H9 (cell line): ENCODE results near the gene VWA8. TPM values are rescaled to one million over a fixed set of nuclear protein-coding genes. Genes with fewer than 3 reads are reported as not detected.

ENCODE experiments used
- DNase-seq: peaks from one replicate; pipeline ENCODE4 v3.0.0-alpha.2; 2017
- H2AFZ ChIP-seq: one replicate; pipeline ENCODE4 v1.6.1; 2013; ENCODE audit warnings: mild to moderate bottlenecking, low read length, control low read depth, moderate library complexity
- H2AK5ac ChIP-seq: 2 replicates; pipeline ENCODE4 v1.6.1; 2013; ENCODE audit warnings: low read length, control low read depth, mixed read lengths; ENCODE audit not compliant: insufficient read length
- H2BK120ac ChIP-seq: one replicate; pipeline ENCODE4 v1.6.1; 2013; ENCODE audit warnings: low read depth, mild to moderate bottlenecking, low read length, control low read depth, inconsistent platforms; ENCODE audit not compliant: poor library complexity, severe bottlenecking
- H2BK12ac ChIP-seq: 2 replicates; pipeline ENCODE4 v1.6.1; 2013; ENCODE audit warnings: low read length, control low read depth, mixed read lengths, low read depth; ENCODE audit not compliant: insufficient read length
- H2BK15ac ChIP-seq: 2 replicates; pipeline ENCODE4 v1.6.1; 2013; ENCODE audit warnings: low read depth, low read length, control low read depth
- H2BK20ac ChIP-seq: one replicate; pipeline ENCODE4 v1.6.1; 2013; ENCODE audit warnings: low read depth, mild to moderate bottlenecking, low read length, control low read depth, inconsistent platforms; ENCODE audit not compliant: poor library complexity, severe bottlenecking
- H2BK5ac ChIP-seq: 2 replicates; pipeline ENCODE4 v1.6.1; 2013; ENCODE audit warnings: low read length, control low read depth, mixed read lengths; ENCODE audit not compliant: insufficient read length
- H3K14ac ChIP-seq: 2 replicates; pipeline ENCODE4 v1.6.1; 2013; ENCODE audit warnings: low read length, control low read depth; ENCODE audit not compliant: insufficient read depth
- H3K18ac ChIP-seq: 2 replicates; pipeline ENCODE4 v1.6.1; 2013; ENCODE audit warnings: low read depth, mild to moderate bottlenecking, mixed read lengths, low read length, control low read depth; ENCODE audit not compliant: insufficient read length
- H3K23ac ChIP-seq: 2 replicates; pipeline ENCODE4 v1.6.1; 2013; ENCODE audit warnings: low read length, control low read depth, mixed read lengths, low read depth; ENCODE audit not compliant: insufficient read length
- H3K23me2 ChIP-seq: 2 replicates; pipeline ENCODE4 v1.6.1; 2013; ENCODE audit warnings: low read depth, mild to moderate bottlenecking, mixed read lengths, low read length, control low read depth; ENCODE audit not compliant: insufficient read length, poor library complexity, severe bottlenecking
- H3K27ac ChIP-seq: 2 replicates; pipeline ENCODE4 v1.5.1; 2013; ENCODE audit warnings: low read length, control low read depth, mixed read lengths, low read depth; ENCODE audit not compliant: insufficient read length
- H3K27me3 ChIP-seq: 2 replicates; pipeline ENCODE4 v1.6.1; 2013; ENCODE audit warnings: low read length, control low read depth, inconsistent platforms; ENCODE audit not compliant: insufficient read depth
- H3K4ac ChIP-seq: 2 replicates; pipeline ENCODE4 v1.6.1; 2013; ENCODE audit warnings: low read depth, mild to moderate bottlenecking, control low read depth, inconsistent platforms, low read length, moderate library complexity
- H3K4me1 ChIP-seq: 2 replicates; pipeline ENCODE4 v1.6.1; 2013; ENCODE audit warnings: low read length, control low read depth, inconsistent platforms; ENCODE audit not compliant: insufficient read depth
- H3K4me2 ChIP-seq: 2 replicates; pipeline ENCODE4 v1.6.1; 2013; ENCODE audit warnings: low read length, control low read depth, mixed read lengths; ENCODE audit not compliant: insufficient read length, insufficient read depth
- H3K56ac ChIP-seq: 2 replicates; pipeline ENCODE4 v1.6.1; 2013; ENCODE audit warnings: low read depth, mild to moderate bottlenecking, mixed read lengths, low read length, control low read depth; ENCODE audit not compliant: insufficient read length
- H3K79me1 ChIP-seq: 2 replicates; pipeline ENCODE4 v1.6.1; 2013; ENCODE audit warnings: low read depth, mild to moderate bottlenecking, moderate library complexity, low read length, control low read depth, inconsistent platforms; ENCODE audit not compliant: insufficient read depth, poor library complexity, severe bottlenecking
- H3K79me2 ChIP-seq: 2 replicates; pipeline ENCODE4 v1.6.1; 2013; ENCODE audit warnings: low read length, control low read depth, inconsistent platforms; ENCODE audit not compliant: insufficient read depth
- H3K9ac ChIP-seq: 2 replicates; pipeline ENCODE4 v1.6.1; 2013; ENCODE audit warnings: low read length, control low read depth, mixed read lengths; ENCODE audit not compliant: insufficient read length; ENCODE audit errors: extremely low read depth
- H3K9me3 ChIP-seq: one replicate; pipeline ENCODE4 v1.6.1; 2013; ENCODE audit warnings: low read depth, low read length, inconsistent platforms; ENCODE audit not compliant: control insufficient read depth
- H3T11ph ChIP-seq: one replicate; pipeline ENCODE4 v1.6.1; 2013; ENCODE audit warnings: mild to moderate bottlenecking, low read length, control low read depth, inconsistent platforms
- H4K20me1 ChIP-seq: one replicate; pipeline ENCODE4 v1.6.1; 2013; ENCODE audit not compliant: control insufficient read depth, insufficient read length, insufficient read depth
- H4K5ac ChIP-seq: 2 replicates; pipeline ENCODE4 v1.6.1; 2013; ENCODE audit warnings: low read depth, mild to moderate bottlenecking, mixed read lengths, low read length, control low read depth; ENCODE audit not compliant: insufficient read length
- H4K8ac ChIP-seq: replicated peaks from 2 replicates; pipeline ENCODE4 v1.6.1; 2013; ENCODE audit warnings: low read length, control low read depth, mixed read lengths, low read depth; ENCODE audit not compliant: insufficient read length
- H4K91ac ChIP-seq: 2 replicates; pipeline ENCODE4 v1.6.1; 2013; ENCODE audit warnings: low read depth, mild to moderate bottlenecking, moderate library complexity, mixed read lengths, low read length, control low read depth; ENCODE audit not compliant: insufficient read length
- H3K27ac Mint-ChIP-seq, 3 experiments: 2 replicates in 2 of 3; 3 replicates in 1 of 3; pipeline ENCODE4 v1.8.0; 2020 to 2021; ENCODE audit warnings: mixed read lengths in 3 of 3, mild to moderate bottlenecking in 1 of 3, moderate library complexity in 1 of 3
- H3K27me3 Mint-ChIP-seq: 2 replicates; pipeline ENCODE4 v1.8.0; 2021; ENCODE audit warnings: low read depth, mild to moderate bottlenecking, moderate library complexity, mixed read lengths
- H3K36me3 Mint-ChIP-seq, 3 experiments: 2 replicates in 2 of 3; 3 replicates in 1 of 3; pipeline ENCODE4 v1.8.0; 2020 to 2021; ENCODE audit warnings: low read depth in 3 of 3, mixed read lengths in 3 of 3; ENCODE audit not compliant: insufficient read depth in 1 of 3
- H3K4me1 Mint-ChIP-seq, 2 experiments: 2 replicates each; pipeline ENCODE4 v1.8.0; 2020; ENCODE audit warnings: mixed read lengths in 2 of 2
- H3K4me3 Mint-ChIP-seq, 2 experiments: 2 replicates in 1 of 2; 3 replicates in 1 of 2; pipeline ENCODE4 v1.8.0; 2020 to 2021; ENCODE audit warnings: mild to moderate bottlenecking in 2 of 2, mixed read lengths in 2 of 2, moderate library complexity in 1 of 2
- H3K9me3 Mint-ChIP-seq, 2 experiments: 2 replicates in 1 of 2; 3 replicates in 1 of 2; pipeline ENCODE4 v1.8.0; 2020; ENCODE audit warnings: mild to moderate bottlenecking in 2 of 2, mixed read lengths in 2 of 2, moderate library complexity in 1 of 2
- CTCF ChIP-seq: fragments of 200-600 bp; sonication (generic); conservative IDR thresholded peaks from 3 replicates; pipeline ENCODE4 v1.8.0; 2021; ENCODE audit warnings: antibody characterized with exemption, mild to moderate bottlenecking
- WGBS: extraction: QIAGEN DNeasy Blood & Tissue Kit; methylation state at CpG from one replicate; pipeline ENCODE4 v1.1.7; 2013; ENCODE audit warnings: missing lambda C conversion rate, low lambda C conversion rate, mixed read lengths; ENCODE audit not compliant: insufficient read length; ENCODE audit errors: extremely low coverage; 5-methylcytosine and 5-hydroxymethylcytosine counted together
- total RNA-seq: library from RNA; stranded (reverse); gene quantifications from 2 replicates; pipeline ENCODE4 v1.2.1, GENCODE V29; 2021

Gene VWA8
- total RNA-seq, 1 experiment from 2014 or later: 17.4 TPM

- no peak overlapping the region for H3K4me2 ChIP-seq
- no peak for DNase-seq
- no peak overlapping the region for H4K5ac ChIP-seq
- H3K9me3 ChIP-seq: no peaks in the 10 kb centered on the region
- no peak overlapping the region for H3T11ph ChIP-seq
- no peak overlapping the region for H2BK120ac ChIP-seq
- H3K79me2 ChIP-seq: no peaks in the 10 kb centered on the region
- Mint-ChIP-seq H3K4me1 (no peaks in the 10 kb centered on the region), H3K9me3 (peaks cover 8 to 9% of the 10 kb centered on the region in 2 experiments; a peak in 4 of 5 replicates), H3K36me3 (peaks cover 26 to 37% (median 30%) of the 10 kb centered on the region in 3 experiments), H3K27me3 (no peaks in the 10 kb centered on the region; the same call in 1 of the 2 replicates), H3K4me3 (no peak overlapping the region), H3K27ac (no peak overlapping the region)
- no peak overlapping the region for H2AK5ac ChIP-seq
- H2AFZ ChIP-seq: no peak overlapping the region
- no peak overlapping the region for H4K91ac ChIP-seq
- no peak overlapping the region for H2BK20ac ChIP-seq
- no peak overlapping the region for H3K9ac ChIP-seq
- H2BK15ac ChIP-seq: no peak overlapping the region
- no peak overlapping the region for H3K27ac ChIP-seq
- no peaks in the 10 kb centered on the region for H3K4me1 ChIP-seq
- no peaks in the 10 kb centered on the region for H4K20me1 ChIP-seq
- no peaks in the 10 kb centered on the region for H3K79me1 ChIP-seq
- no peak overlapping the region for H3K56ac ChIP-seq
- no peak overlapping the region for H3K14ac ChIP-seq
- no peaks in the 10 kb centered on the region for H3K27me3 ChIP-seq
- H3K4ac ChIP-seq: no peak overlapping the region
- no peaks in the 10 kb centered on the region for H3K23me2 ChIP-seq
- H2BK12ac ChIP-seq: no peak overlapping the region
- H2BK5ac ChIP-seq: no peak overlapping the region
- WGBS: no CpG with 5 or more reads among the region's 2 CpGs
- no peak overlapping the region for H3K23ac ChIP-seq
- no peak for TF ChIP-seq CTCF
- H3K18ac ChIP-seq: no peak overlapping the region
- H4K8ac ChIP-seq: no peak overlapping the region
These were observed 209.6 kb downstream of the VWA8 start for GRCh38 chr13:41751277-41751676.
